IMR-90 (cell line): ENCODE results near the gene LRRC73.

ENCODE experiments used
- CHD1 ChIP-seq: IDR thresholded peaks from 2 replicates; pipeline ENCODE4 v1.6.1; 2012; ENCODE audit warnings: low read depth, low read length, improper control_type of control experiment
- MAZ ChIP-seq: IDR thresholded peaks from 2 replicates; pipeline ENCODE4 v1.6.1; 2012; ENCODE audit warnings: low read depth, mild to moderate bottlenecking, low read length, improper control_type of control experiment, moderate library complexity, borderline replicate concordance
- MXI1 ChIP-seq: IDR thresholded peaks from 2 replicates; pipeline ENCODE4 v1.6.1; 2012; ENCODE audit warnings: low read depth, mild to moderate bottlenecking, low read length, moderate library complexity, borderline replicate concordance
- POLR2A ChIP-seq: IDR thresholded peaks from 2 replicates; pipeline ENCODE4 v1.6.1; 2012; ENCODE audit warnings: mild to moderate bottlenecking, low read depth, low read length
- RAD21 ChIP-seq: IDR thresholded peaks from 2 replicates; pipeline ENCODE4 v1.6.1; 2012; ENCODE audit warnings: low read length, improper control_type of control experiment
- RCOR1 ChIP-seq: IDR thresholded peaks from 2 replicates; pipeline ENCODE4 v1.6.1; 2012; ENCODE audit warnings: mild to moderate bottlenecking, low read length, improper control_type of control experiment; ENCODE audit not compliant: insufficient replicate concordance
- RFX5 ChIP-seq: IDR thresholded peaks from 2 replicates; pipeline ENCODE4 v1.8.0; 2012; ENCODE audit warnings: low read depth, mild to moderate bottlenecking, low read length, moderate library complexity
- TF ChIP-seq, protein P1 (sequence below): conservative IDR thresholded peaks from 2 replicates; pipeline ENCODE4 v1.5.1; 2012; ENCODE audit warnings: mild to moderate bottlenecking, low read depth, low read length, improper control_type of control experiment
- TF ChIP-seq, protein P2 (sequence below): fragments of 150-350 bp; IDR thresholded peaks from 2 replicates; pipeline ENCODE4 v1.6.1; 2017; ENCODE audit warnings: mild to moderate bottlenecking, antibody characterized with exemption, low read length, low read depth

DNA sequence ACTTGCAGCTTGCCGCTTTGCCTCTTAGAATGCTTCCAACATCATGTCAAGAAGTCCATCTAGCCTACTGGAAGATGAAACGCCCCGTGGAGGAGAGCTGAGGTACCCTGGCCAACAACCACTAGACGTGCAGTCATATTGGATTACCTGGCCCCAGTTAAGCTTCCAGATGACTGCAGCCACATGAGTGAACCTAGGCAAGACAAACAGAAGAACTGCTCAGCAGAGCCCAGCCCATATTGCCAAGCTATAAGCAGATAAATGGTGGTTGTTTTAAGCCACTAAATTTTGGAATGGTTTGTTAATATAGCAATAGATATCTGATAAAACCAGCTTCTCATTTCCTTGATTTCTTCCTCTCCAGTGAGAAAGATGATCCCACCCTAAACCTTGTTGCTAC, 50.1 kb downstream of the LRRC73 start:
- TF ChIP-seq, protein P1, sequence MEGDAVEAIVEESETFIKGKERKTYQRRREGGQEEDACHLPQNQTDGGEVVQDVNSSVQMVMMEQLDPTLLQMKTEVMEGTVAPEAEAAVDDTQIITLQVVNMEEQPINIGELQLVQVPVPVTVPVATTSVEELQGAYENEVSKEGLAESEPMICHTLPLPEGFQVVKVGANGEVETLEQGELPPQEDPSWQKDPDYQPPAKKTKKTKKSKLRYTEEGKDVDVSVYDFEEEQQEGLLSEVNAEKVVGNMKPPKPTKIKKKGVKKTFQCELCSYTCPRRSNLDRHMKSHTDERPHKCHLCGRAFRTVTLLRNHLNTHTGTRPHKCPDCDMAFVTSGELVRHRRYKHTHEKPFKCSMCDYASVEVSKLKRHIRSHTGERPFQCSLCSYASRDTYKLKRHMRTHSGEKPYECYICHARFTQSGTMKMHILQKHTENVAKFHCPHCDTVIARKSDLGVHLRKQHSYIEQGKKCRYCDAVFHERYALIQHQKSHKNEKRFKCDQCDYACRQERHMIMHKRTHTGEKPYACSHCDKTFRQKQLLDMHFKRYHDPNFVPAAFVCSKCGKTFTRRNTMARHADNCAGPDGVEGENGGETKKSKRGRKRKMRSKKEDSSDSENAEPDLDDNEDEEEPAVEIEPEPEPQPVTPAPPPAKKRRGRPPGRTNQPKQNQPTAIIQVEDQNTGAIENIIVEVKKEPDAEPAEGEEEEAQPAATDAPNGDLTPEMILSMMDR = no peak
- TF ChIP-seq RCOR1 = no peak
- no peak for TF ChIP-seq CHD1
- no peak for TF ChIP-seq MAZ
- TF ChIP-seq POLR2A = no peak
- TF ChIP-seq RAD21 = no peak
- no peak for TF ChIP-seq MXI1
- no peak for TF ChIP-seq RFX5
- TF ChIP-seq, protein P2, sequence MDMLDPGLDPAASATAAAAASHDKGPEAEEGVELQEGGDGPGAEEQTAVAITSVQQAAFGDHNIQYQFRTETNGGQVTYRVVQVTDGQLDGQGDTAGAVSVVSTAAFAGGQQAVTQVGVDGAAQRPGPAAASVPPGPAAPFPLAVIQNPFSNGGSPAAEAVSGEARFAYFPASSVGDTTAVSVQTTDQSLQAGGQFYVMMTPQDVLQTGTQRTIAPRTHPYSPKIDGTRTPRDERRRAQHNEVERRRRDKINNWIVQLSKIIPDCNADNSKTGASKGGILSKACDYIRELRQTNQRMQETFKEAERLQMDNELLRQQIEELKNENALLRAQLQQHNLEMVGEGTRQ = no peak
